ENCODE data around the gene OPA3.

The OPA3 gene

GRCh38 chr19:45502111-45502510 is 82.5 kb downstream of the OPA3 start:
- peaks cover 12% of the 10 kb centered on the region for H3K27me3 ChIP-seq (ENCODE audit: control insufficient read depth, insufficient read depth, low read length)
- no peaks in the 10 kb centered on the region for H3K36me3 ChIP-seq (ENCODE audit: control insufficient read depth, insufficient read depth, low read length)
- H3K9ac ChIP-seq (ENCODE audit: low read length), result no peak overlapping the region
- H3K4me3 ChIP-seq (ENCODE audit: low read length), result no peak overlapping the region
- peaks cover 41% of the 10 kb centered on the region for H3K4me1 ChIP-seq (ENCODE audit: control insufficient read depth, insufficient read depth, low read length)
- H3K9me3 ChIP-seq (ENCODE audit: control insufficient read depth, low read length), result no peaks in the 10 kb centered on the region

- H3K9me3 ChIP-seq (ENCODE audit: control insufficient read depth, low read length), result no peaks in the 10 kb centered on the region
- H3K27me3 ChIP-seq (ENCODE audit: control insufficient read depth, insufficient read depth, low read length), result peaks cover 12% of the 10 kb centered on the region
- H3K36me3 ChIP-seq (ENCODE audit: control insufficient read depth, insufficient read depth, low read length), result no peaks in the 10 kb centered on the region
- no peak overlapping the region for H3K4me3 ChIP-seq (ENCODE audit: low read length)
- no peak overlapping the region for H3K9ac ChIP-seq (ENCODE audit: low read length)
- H3K4me1 ChIP-seq (ENCODE audit: control insufficient read depth, insufficient read depth, low read length), result peaks cover 42% of the 10 kb centered on the region
Measured at GRCh38 chr19:45501730-45502014, 82.9 kb downstream of the OPA3 start.

GRCh38 chr19:45500918-45501729 is 83.5 kb downstream of the OPA3 start:
- Histone ChIP-seq H3K9me3 (ENCODE audit: control insufficient read depth, low read length) (no peaks in the 10 kb centered on the region), H3K27me3 (ENCODE audit: control insufficient read depth, insufficient read depth, low read length) (peaks cover 17% of the 10 kb centered on the region), H3K9ac (ENCODE audit: low read length) (no peak overlapping the region), H3K4me3 (ENCODE audit: low read length) (no peak overlapping the region), H3K4me1 (ENCODE audit: control insufficient read depth, insufficient read depth, low read length) (peaks cover 44% of the 10 kb centered on the region), H3K36me3 (ENCODE audit: control insufficient read depth, insufficient read depth, low read length) (no peaks in the 10 kb centered on the region)

DNA sequence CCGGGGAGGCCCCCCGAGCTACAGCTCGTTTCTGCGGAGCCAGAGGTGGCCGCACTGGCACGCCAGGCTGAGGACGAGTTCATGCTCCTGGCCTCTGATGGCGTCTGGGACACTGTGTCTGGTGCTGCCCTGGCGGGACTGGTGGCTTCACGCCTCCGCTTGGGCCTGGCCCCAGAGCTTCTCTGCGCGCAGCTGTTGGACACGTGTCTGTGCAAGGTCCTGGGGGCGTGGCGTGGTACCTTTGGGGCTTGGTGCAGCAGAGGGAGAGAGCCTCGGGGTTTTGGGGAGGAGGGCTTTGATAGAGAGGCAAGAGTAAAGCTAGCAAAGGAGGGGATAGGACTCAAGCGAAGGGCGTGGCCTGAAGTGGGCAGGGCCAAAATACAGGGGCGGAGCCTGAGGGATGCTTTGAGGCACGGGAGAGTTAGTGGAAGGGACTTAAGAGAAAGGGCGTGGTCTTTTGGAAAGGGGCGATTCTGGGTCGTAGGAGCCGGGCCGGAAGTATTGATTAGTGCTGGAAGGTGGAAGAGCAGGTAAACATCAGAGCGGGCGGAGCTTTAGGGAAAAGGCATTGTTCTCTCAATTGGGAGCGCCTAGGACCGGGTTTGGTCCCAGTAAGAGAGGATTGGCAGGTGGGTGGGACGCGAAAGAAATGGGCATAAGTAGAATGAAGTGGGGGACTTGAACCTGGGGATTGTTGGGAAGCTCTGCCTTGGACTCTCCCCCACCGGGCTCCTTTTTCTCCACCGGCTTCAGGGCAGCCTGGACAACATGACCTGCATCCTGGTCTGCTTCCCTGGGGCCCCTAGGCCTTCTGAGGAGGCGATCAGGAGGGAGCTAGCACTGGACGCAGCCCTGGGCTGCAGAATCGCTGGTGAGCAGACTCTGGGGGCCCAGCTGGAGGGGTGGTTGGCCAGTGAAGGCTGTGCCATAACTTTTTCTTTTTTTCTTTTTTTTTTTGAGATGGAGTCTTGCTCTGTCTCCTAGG is 85.1 kb downstream of the OPA3 start:
- H3K36me3 ChIP-seq (ENCODE audit: control insufficient read depth, insufficient read depth, low read length), result no peaks in the 10 kb centered on the region
- H3K9me3 ChIP-seq (ENCODE audit: control insufficient read depth, low read length), result no peaks in the 10 kb centered on the region
- peaks cover 26% of the 10 kb centered on the region for H3K27me3 ChIP-seq (ENCODE audit: control insufficient read depth, insufficient read depth, low read length)
- peaks cover 31% of the 10 kb centered on the region for H3K4me1 ChIP-seq (ENCODE audit: control insufficient read depth, insufficient read depth, low read length)
- H3K4me3 ChIP-seq (ENCODE audit: low read length), result no peak overlapping the region
- no peak overlapping the region for H3K9ac ChIP-seq (ENCODE audit: low read length)

DNA sequence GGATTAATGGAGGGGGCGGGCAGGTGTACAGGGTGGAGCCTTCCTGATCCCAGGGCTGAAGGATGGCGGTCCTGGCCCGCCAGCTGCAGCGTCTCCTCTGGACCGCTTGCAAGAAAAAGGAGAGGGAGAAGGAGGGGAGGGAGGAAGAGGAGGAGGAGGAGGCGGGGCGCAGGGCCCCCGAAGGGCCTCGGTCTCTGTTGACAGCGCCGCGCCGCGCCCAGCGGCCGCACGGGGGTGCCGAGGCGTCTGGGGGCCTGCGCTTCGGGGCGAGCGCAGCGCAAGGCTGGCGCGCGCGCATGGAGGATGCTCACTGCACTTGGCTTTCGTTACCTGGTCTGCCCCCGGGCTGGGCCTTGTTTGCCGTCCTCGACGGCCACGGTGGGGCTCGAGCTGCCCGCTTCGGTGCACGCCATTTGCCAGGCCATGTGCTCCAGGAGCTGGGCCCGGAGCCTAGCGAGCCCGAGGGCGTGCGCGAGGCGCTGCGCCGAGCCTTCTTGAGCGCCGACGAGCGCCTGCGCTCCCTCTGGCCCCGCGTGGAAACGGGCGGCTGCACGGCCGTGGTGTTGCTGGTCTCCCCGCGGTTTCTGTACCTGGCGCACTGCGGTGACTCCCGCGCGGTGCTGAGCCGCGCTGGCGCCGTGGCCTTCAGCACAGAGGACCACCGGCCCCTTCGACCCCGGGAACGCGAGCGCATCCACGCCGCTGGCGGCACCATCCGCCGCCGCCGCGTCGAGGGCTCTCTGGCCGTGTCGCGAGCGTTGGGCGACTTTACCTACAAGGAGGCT is 86.0 kb downstream of the OPA3 start, which contains the start of gene PPM1N:
Gene PPM1N (plus strand): TSS at position 33 of the 785 bp plus-strand sequence. CDS start 30 bp downstream, at position 63.
- Histone ChIP-seq H3K9ac (ENCODE audit: low read length) (no peak within 1 kb of the TSS), H3K4me3 (ENCODE audit: low read length) (peak within 1 kb of the TSS; percentile 34), H3K27me3 (ENCODE audit: control insufficient read depth, insufficient read depth, low read length) (peaks cover 31% of the 10 kb centered on the region), H3K36me3 (ENCODE audit: control insufficient read depth, insufficient read depth, low read length) (no peaks in the 10 kb centered on the region), H3K4me1 (ENCODE audit: control insufficient read depth, insufficient read depth, low read length) (peaks cover 31% of the 10 kb centered on the region), H3K9me3 (ENCODE audit: control insufficient read depth, low read length) (no peaks in the 10 kb centered on the region)

DNA sequence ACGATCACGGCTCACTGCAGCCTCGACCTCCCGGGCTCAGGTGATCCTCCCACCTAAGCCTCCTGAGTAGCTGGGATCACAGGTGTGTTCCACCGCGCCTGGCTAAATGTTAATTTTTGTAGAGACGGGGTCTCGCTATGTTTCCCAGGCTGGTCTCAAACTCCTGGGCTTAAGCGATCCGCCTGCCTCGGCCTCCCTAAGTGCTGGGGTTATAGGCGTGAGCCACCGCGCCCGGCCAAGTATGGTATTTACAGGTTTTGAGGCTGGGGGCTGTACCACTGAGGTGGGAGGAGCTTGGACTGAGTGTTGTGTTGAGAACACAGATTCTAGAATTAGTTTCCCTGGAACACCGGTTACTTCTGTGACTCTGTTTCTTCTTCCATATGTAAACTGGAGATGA is 86.8 kb downstream of the OPA3 start:
- no peaks in the 10 kb centered on the region for H3K9me3 ChIP-seq (ENCODE audit: control insufficient read depth, low read length)
- H3K9ac ChIP-seq (ENCODE audit: low read length), result no peak overlapping the region
- H3K27me3 ChIP-seq (ENCODE audit: control insufficient read depth, insufficient read depth, low read length), result peaks cover 35% of the 10 kb centered on the region
- H3K4me3 ChIP-seq (ENCODE audit: low read length), result no peak overlapping the region
- peaks cover 39% of the 10 kb centered on the region for H3K4me1 ChIP-seq (ENCODE audit: control insufficient read depth, insufficient read depth, low read length)
- H3K36me3 ChIP-seq (ENCODE audit: control insufficient read depth, insufficient read depth, low read length), result no peaks in the 10 kb centered on the region

- Histone ChIP-seq H3K36me3 (ENCODE audit: control insufficient read depth, insufficient read depth, low read length) (no peaks in the 10 kb centered on the region), H3K9ac (ENCODE audit: low read length) (peak overlapping the region; percentile 39), H3K27me3 (ENCODE audit: control insufficient read depth, insufficient read depth, low read length) (peaks cover 37% of the 10 kb centered on the region), H3K4me1 (ENCODE audit: control insufficient read depth, insufficient read depth, low read length) (peaks cover 48% of the 10 kb centered on the region), H3K9me3 (ENCODE audit: control insufficient read depth, low read length) (no peaks in the 10 kb centered on the region), H3K4me3 (ENCODE audit: low read length) (peak overlapping the region; percentile 50)
Measured at GRCh38 chr19:45496349-45496953, 88.2 kb downstream of the OPA3 start.

- Histone ChIP-seq H3K9me3 (ENCODE audit: control insufficient read depth, low read length) (no peaks in the 10 kb centered on the region), H3K9ac (ENCODE audit: low read length) (no peak overlapping the region), H3K36me3 (ENCODE audit: control insufficient read depth, insufficient read depth, low read length) (no peaks in the 10 kb centered on the region), H3K27me3 (ENCODE audit: control insufficient read depth, insufficient read depth, low read length) (peaks cover 37% of the 10 kb centered on the region), H3K4me1 (ENCODE audit: control insufficient read depth, insufficient read depth, low read length) (peaks cover 48% of the 10 kb centered on the region), H3K4me3 (ENCODE audit: low read length) (no peak overlapping the region)
Measured at GRCh38 chr19:45495178-45495577, 89.4 kb downstream of the OPA3 start.

DNA sequence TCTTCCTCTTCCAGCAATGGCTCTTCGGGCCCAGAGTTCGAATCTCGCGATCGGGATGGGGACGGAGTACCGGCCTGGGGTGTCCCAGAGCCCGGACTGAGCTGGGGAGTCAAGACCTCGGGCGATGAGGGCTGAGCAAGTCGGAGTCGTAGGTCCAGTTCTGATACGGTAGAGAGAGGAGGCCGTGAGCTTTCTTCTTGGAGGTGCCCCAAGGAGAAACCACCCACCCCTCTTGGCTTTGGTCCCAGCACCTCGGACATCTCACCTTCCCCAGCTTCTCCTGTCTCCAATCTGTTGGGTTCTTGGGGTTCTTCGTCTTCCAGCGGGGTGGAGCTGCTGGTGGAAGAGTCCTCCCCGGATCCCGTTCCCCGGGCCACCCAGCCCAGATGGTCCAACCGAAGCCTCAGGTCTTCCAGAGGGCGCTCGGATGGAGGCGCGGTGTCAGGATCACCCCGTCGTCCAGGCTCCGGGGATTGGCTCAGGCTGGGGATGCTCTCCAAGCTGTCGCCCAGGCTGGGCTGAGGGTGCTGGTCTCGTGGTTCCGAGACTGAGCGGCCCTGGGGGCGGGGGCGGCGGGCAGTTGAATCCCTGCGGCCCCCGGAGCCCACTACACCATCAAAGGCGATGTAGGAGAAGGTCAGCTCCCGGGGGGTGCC is 90.2 kb downstream of the OPA3 start:
- Histone ChIP-seq H3K4me1 (ENCODE audit: control insufficient read depth, insufficient read depth, low read length) (peaks cover 43% of the 10 kb centered on the region), H3K4me3 (ENCODE audit: low read length) (no peak overlapping the region), H3K9ac (ENCODE audit: low read length) (no peak overlapping the region), H3K9me3 (ENCODE audit: control insufficient read depth, low read length) (no peaks in the 10 kb centered on the region), H3K36me3 (ENCODE audit: control insufficient read depth, insufficient read depth, low read length) (no peaks in the 10 kb centered on the region), H3K27me3 (ENCODE audit: control insufficient read depth, insufficient read depth, low read length) (peaks cover 37% of the 10 kb centered on the region)

GRCh38 chr19:45492627-45493470 is 91.8 kb downstream of the OPA3 start:
- Histone ChIP-seq H3K9ac (ENCODE audit: low read length) (peak overlapping the region; percentile 53), H3K27me3 (ENCODE audit: control insufficient read depth, insufficient read depth, low read length) (peaks cover 25% of the 10 kb centered on the region), H3K4me3 (ENCODE audit: low read length) (peak overlapping the region; percentile 41), H3K4me1 (ENCODE audit: control insufficient read depth, insufficient read depth, low read length) (peaks cover 28% of the 10 kb centered on the region), H3K36me3 (ENCODE audit: control insufficient read depth, insufficient read depth, low read length) (no peaks in the 10 kb centered on the region), H3K9me3 (ENCODE audit: control insufficient read depth, low read length) (no peaks in the 10 kb centered on the region)
